NCI-H2196 (cell line): ENCODE measurements around the gene VWA3B.
"Not testable (repeated sequence)": the region's sequence is repeated elsewhere in the genome, so short reads cannot be mapped to it uniquely, and the experiment has no call there.

Experiments used
- DNase-seq: peaks from one replicate; lab custom pipeline; 2025; ENCODE audit not compliant: unreplicated experiment; lab: John Stamatoyannopoulos, UW

Gene VWA3B

DNA sequence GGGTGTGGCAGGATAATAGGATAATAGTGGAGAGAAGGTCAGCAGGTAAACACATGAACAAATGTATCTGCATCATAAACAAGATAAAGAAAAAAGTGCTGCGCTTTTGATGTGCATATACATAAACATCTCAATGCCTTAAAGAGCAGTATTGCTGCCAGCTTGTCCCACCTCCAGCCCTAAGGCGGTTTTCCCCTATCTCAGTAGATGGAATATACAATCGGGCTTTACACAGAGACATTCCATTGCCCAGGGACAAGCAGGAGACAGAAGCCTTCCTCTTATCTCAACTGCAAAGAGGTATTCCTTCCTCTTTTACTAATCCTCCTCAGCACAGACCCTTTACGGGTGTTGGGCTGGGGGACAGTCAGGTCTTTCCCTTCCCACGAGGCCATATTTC is 43.1 kb downstream of the VWA3B start:
- DNase-seq, result not testable (repeated sequence)

DNA sequence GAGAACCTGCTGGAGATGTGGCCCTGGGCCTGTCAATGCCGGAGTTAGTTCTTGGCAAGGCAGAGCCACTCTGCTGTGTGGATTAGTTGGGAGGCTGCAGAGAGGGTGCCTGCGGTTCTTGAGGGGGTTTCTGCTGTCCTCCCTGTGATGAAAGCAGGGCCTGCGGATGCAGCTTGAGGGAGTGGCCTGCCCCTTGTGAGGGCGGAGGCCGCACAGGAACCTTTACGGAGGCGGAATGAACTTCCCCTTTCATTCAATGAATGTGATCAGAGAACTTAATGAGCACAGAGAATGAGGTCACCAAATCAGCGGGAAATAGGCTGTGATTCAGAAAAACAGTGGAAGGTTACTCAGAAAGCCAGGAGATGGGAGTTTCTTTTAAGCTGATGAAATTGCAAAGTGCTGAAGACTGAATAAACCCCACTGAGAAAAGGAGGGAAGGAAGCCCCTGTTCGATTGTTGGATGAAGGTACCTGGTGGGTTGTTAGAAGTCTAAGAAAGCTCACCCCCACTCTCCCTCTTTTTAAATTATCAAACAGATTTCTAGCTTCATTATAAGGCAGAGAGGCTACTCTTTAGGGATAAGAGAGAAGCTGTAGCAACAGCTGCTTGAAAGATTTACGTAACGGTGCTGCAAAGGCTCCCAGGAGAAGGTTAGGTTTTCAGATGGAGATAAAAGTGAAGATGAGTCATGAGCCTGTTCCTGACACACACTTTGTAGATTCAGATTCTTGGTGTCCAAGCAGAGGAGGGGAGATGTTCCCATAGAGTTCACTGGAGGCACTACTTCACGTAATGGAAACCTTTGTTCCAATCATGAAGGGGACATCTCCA is 47.4 kb downstream of the VWA3B start:
- DNase-seq, result no peak

DNA sequence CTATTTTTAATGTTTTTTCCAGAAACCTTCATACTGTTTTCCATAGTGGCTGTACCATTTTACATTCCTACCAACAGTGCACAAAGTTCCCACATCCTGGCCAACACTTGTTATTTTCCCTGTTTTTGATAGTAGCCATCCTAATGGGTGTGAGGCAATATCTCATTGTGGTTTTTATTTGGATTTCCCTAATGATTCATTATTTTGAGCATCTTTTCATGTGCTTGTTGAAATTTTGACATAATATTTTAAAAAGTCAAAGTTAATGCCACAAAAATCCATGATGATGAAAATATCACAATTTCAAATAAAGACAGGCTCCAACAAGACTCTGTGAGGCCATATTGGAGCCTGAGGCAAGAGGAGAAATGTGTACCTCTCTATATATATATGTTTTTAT is 50.2 kb downstream of the VWA3B start:
- DNase-seq, result no peak

DNA sequence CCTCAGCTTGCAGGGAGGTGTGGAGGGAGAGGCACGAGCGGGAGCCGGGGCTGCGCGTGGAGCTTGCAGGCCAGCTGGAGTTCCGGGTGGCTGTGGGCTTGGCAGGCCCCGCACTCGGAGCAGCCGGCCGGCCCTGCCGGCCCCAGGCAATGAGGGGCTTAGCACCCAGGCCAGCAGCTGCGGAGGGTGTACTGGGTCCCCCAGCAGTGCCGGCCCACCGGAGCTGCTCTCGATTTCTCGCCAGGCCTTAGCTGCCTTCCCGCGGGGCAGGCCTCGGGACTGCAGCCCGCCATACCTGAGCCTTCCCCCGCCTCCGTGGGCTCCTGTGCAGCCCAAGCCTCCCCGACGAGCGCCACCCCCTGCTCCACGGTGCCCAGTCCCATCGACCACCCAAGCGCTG is 52.0 kb downstream of the VWA3B start:
- not testable (repeated sequence) for DNase-seq

DNA sequence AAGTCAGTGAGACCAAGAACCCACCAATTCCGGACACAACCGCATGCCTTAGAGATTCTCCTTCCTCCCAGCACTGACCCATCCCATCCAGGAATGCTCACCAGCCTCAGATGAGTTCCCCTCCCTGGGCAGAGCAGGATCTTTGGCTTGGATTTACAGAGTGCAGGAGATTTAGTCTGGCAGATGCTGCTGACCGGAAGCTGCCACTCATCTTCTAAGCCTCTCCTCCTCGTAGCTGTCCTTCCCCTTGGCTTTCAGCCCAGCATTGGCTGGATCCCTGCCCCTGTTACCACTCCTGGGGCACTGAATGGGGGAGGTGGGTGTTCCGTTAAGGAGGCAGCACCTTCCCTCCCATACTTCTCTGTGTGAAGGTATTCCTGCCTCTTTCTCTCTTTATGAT is 53.2 kb downstream of the VWA3B start:
- peak; percentile 40 for DNase-seq

DNA sequence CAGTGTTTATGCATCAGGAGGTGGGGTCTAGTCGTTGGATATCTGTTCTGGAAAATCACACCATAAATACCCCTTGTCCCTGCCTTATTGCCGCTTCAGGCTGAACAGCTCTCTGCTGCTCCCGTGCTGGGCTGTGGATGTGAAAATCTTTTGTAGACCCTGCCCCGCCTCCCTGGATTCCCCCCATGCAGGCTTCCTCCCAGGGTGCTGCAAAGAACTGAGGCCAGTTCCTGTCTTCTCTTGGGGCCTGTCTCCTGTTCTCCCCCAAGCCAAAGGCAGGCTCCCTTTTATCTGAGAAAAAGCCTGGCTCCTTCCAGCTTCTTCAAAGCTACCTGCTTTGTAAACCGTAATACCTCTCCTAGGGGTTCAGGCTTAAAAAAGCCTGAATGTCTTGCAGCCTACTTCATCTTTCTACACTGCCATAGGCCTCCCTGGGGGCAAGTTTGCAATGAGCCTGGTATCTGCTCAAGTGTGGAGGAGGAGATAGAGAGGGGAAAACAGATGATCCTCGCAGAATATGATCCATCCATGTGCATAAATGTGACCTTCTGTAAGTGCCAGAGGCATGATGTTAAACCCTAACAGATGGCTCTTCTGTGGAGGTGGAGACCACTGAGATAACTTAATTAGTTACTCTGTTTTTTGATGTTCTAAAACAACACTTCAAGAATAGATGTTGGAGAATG is 55.3 kb downstream of the VWA3B start:
- DNase-seq, result no peak

DNA sequence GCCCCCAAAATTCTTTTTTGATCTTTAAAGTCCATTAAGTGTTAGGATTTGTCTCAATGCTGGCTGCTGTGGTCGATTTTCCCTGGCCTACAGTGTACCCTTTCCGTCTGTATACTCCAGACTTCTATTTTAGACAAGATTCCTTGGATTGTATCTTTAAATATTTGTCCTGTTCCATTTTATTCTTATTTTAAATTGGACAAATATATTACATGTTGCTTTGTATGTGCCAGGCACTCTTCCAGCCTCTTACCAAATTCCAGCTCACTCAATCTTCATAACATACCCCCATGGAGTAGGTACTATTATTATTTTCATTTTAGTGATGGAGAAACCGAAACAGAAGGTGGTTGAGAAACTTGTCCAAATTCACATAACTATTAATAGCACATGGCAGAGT is 58.1 kb downstream of the VWA3B start:
- DNase-seq, result no peak

DNA sequence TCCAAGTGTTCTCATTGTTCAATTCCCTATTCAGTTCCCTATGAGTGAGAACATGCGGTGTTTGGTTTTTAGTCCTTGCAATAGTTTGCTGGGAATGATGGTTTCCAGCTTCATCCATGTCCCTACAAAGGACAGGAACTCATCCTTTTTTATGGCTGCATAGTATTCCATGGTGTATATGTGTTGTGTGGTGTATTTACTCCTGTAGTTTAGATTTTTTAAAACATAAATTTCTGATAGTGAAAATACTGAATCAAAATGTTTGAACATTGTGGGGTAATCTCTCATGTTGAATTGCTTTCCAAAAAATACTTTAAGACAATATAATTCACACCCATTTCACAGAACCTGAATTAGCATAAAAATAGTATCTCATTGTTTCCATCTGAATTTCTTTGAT is 60.9 kb downstream of the VWA3B start:
- DNase-seq, result not testable (repeated sequence)

DNA sequence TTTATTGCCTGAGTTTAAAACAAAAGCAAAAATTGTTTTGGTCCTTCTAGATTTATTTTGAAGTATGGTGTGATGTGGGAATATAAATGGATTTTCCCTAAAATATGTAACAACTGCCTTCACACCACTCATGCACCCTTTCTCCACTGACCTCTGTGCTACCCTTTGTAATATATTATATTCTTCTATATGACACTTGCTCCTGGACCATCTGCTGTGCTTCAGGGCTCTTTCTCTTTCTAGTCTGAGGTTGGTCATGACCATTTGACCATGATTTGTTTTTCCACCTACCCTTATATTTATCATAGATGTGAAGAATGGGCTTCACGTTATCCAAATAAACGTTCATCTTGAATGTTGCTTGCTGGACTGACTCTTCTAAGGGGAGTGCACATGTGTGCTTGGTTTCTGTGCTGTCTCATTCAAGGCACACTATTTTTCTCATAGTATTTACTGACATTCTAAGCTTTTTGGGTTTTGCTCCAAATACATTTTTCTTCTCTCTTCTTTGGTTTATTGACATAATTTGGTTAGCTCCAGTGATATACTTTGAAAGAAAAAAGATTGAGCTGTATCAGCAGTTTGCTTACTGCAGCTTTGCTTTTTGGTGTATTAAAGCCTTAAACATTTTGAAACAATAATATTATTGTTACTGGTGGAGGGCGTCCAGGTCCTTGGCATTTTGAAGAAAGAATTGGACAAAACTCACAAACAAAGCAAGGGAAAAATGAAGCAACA is 61.8 kb downstream of the VWA3B start:
- no peak for DNase-seq

DNA sequence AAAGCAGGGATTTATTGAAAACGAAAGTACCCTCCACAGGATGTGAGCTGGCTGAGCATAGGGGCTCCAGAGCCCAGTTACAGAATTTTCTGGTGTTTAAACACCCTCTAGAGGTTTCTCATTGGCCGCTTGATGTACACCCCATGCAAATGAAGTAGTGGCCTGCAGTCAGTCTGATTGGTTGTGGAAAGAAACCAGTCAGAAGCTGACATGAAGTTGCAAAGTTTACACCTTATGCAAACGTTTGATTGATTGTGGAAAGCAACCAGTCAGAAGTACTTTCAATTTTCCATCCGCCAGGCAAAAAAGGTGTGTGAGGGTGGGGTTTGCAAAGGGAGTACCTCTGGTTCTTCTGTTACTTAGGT is 62.3 kb downstream of the VWA3B start:
- DNase-seq, result no peak

DNA sequence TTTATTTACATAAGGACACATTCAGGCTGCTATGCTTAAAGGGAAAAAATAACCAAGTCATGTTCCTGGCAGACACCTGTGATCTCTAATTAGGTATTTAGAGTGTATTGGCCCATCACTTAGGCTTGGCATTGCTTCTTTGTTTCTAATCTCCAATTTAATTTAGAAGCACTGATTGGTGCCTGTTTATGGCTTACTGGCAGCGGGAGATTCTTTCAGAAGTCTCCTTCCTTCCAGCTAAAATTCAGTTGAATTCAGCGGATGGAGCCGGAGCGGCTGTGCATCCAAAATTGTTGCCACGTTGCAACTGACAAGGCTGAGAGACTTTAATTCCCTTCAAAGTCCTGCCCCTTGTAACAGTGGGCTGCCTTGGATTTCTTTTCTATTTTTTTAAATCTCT is 66.5 kb downstream of the VWA3B start:
- DNase-seq, result no peak

DNA sequence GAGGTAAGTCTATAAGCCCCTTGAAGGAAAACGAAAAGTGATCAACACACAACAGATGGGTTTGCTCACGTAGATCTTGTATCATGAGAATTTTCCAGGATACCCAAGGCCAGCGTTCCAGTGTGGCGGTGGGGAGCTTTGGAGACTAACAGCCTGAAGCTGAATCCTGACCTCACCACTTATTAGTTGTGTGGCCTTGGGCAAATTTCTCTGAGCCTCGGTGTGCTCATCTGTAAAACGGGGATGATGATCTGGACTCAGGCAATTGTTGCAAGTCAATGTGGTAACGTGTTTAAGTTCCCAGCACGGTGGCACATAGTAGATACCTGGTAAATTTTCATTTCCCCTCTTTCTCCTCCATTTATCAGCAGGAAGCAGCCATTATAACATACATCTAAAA is 68.3 kb downstream of the VWA3B start:
- DNase-seq, result no peak

DNA sequence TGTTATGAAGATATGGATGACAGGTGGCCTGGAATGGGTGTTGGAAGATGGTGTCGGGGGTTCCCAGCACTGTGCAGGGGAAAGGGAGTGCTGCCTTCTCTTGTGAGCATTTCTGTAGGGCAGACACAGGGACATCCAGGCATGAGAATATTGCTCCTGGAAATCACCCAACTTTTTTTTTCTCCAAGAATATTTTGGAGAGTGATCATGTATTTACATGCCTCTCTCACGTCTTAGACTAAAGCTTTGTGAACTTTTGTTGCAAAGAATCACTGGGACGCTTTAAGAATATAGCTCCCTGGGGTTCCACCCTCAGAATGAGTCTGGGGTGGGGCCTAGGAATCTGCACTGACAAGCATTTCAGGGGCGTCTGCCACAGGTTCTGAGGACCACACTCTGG is 68.7 kb downstream of the VWA3B start:
- no peak for DNase-seq

DNA sequence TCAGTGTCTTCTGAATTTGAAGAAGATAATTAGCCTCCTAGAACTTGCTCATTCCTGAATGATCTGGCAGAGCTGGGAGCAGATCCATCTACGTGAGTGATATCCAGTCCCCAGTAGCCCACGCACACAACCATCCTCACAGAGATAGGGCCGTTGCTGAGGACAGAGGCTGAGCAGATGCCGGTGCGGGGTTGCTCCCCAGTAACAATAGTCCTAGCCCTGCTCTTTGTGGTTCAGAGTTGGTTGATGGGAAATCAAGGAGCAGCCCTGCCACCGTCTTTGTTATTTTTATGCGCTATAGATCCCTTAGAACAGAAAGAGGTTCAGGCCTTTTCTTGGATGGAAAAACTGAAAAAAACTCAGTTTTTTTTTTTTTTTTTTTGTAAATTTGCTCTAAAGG is 69.3 kb downstream of the VWA3B start:
- DNase-seq, result no peak

DNA sequence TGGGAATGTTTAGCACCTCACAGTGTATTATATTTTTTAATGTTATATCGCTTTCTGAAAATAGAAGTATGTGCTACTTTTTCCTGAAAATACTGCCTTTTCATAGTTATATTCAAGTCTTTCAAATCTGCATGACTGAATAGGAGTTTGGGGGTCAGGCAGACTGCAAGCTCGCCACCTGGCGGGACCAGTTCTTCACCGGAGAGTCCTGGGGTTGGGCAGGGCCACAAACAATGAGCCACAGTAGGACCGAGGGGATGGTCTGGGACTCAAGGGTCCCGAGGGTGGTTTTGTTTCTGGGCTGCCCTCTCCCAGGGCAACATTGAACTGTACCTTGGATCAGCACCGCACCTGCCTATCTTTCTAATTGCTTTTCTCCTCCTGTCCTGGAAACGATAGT is 70.6 kb downstream of the VWA3B start:
- no peak for DNase-seq

DNA sequence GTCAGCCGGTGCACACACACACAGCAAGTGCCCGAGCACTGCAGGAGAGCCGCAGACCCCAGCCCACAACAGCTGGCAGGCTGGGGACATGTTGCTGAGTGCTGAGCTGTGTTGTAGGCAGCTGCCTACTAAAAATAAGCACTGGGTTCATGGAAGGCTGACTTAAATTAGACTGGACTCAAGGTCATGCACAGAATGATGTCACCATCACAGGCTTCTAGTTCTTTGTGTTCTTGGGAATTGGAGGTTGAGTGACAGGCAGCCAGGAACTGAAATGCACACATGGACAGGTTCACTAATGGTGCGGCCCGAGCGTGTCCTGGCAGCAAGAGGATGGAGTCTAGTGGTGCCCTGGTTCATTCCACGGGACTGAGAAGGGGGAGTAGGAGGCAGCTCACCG is 71.3 kb downstream of the VWA3B start:
- DNase-seq, result no peak

DNA sequence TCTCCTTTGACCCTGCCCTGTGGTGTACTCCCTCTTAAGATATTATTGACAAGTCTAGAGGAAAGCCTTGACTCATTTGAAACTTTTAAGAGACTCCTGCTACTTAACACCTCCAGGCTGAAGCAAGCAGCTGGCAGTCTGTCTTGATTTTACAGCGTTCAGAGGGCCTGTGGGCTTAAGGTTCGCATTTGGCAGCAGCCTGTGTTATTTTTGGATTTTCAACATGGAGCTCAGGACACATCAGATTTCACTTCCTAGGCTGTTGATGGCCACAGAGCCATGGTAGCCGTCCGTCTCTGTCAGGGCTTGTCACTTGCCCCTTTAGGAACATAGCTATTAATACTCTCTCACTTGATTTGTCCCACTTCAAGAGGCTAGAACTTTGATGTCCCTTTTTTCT is 73.6 kb downstream of the VWA3B start:
- no peak for DNase-seq

DNA sequence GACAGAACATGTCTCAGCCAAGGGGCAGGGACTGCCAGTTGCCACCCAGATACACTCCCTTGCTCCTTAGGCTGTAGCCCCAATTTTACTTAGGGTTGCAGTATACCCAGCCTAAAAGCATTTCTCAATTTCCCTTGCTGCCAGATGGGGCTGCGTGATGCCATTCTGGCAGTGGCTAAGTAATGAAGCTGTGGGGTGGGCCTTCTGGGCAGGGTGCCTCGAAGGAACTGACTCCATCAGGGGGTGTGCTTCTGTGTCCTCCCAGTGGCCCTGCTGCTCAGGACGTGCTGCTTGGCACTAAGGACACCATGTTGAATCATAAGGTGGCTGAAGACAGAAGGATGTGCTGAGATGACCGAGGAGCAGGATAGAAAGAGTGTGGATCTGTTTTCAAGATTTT is 74.2 kb downstream of the VWA3B start:
- no peak for DNase-seq

DNA sequence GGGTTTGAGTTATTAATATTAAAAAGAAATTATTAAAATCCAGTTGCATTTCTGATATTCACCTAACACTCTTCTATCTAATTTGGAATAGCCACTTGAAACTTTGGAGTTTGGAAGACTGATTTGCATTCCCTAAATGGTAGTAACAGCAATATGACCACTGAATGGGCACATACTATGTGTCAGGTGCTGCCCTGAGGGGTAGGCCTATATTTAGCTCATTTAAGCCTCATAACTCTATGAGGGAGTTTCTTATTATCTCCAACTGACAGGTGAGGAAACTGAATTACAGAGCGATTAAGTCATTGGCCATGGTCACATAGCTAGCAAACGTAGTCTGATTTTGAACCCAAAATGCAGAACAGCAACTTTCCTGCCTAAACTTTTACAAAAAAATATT is 77.3 kb downstream of the VWA3B start:
- DNase-seq, result no peak

DNA sequence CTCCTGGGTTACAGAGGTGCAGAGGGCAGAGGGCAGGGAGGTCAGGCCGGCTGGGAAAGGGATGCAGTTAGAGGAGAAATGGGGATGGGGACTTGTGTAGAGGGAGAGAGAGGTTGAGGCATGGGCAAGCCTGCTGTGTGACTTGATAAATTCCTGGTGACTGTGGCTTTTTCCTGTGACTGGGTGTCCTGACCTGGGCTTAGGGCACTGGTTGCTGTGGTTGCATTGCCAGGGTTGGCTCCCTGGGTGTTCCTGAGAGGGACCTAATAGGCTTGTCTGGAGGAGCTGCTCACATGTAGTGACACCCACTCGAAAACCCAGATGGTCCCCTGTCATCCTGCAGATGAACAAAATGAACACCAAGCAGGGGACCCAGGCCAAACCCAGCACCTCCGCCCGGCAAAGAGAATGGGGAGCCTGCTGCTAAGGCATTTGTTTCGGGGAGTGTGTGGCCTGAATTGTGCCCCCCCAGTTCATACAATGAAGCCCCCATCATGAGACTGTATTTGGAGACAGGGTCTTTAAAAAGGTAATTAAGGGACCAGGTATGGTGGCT is 78.6 kb downstream of the VWA3B start:
- no peak for DNase-seq

DNA sequence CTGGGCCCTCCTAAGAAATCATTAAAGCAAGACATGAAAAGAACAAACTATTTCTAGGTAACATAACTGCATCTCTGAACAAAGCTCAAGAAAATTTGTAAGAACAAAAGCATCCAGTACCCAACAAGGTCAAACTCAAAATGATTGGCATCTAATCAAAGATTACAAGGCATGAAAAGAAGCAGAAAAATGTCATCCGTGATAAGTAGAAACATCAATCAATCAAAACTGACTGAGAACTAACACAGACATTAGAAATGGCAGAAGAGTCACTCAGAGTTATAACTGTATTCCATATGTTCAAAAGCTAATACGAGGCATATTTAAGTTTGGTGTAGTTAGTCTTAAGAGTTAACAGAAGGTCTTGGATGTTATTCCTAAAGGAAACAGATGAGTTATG is 80.9 kb downstream of the VWA3B start:
- DNase-seq, result no peak

DNA sequence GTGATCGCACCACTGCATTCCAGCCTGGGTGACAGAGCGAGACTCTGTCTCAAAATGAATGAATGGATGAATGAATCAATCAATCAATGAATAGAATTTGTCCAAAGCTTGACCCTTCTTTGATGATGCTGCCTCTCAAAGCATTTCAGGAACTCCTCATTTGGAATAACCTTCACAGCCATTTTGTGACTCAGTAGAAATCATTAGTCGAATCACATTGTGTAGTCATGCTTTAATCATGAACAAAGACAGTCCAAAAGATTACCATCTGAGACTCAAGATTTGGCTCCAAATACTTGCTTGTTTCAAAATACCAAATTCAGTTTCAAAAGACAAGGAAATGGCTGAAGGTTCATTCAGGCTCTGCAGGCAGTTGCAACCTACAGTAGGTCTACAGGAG is 83.1 kb downstream of the VWA3B start:
- no peak for DNase-seq
